Caco-2 (cell line): ENCODE data around the gene DLG2. TPM values are rescaled to one million over a fixed set of nuclear protein-coding genes. Genes with fewer than 3 reads are reported as not detected.

Experiments
- BruUV-seq: library from RNA; stranded (reverse); fragments of 400-500 nt; replicated peaks from 2 replicates; lab custom pipeline; 2021; lab: Mats Ljungman, UMichigan
- CTCF ChIA-PET: fragments of 300-600 bp; sonication (Branson Sonifier 250); formaldehyde crosslinking; loops from one replicate; lab custom pipeline; 2022; ENCODE audit warnings: antibody characterized with exemption; lab: Charles Lee
- POLR2A ChIA-PET: fragments of 300-600 bp; sonication (Branson Sonifier 250); formaldehyde crosslinking; loops from one replicate; lab custom pipeline; 2022; ENCODE audit warnings: antibody characterized with exemption; lab: Charles Lee
- DNase-seq, 2 experiments: peaks; one replicate each; pipeline versions ENCODE4 v3.0.0 to v3.0.0-alpha.2; 2020 to 2022
- H3K27me3 ChIP-seq: replicated peaks from 2 replicates; pipeline ENCODE4 v1.6.0; 2011; ENCODE audit warnings: low read length; ENCODE audit not compliant: control insufficient read depth, insufficient read depth
- H3K36me3 ChIP-seq: 2 replicates; pipeline ENCODE4 v1.5.1; 2011; ENCODE audit warnings: low read length; ENCODE audit not compliant: control insufficient read depth, insufficient read depth
- H3K4me1 ChIP-seq: fragments of 250-450 bp; sonication (Bioruptor Pico); 2 replicates; pipeline ENCODE4 v1.5.1; 2020; ENCODE audit warnings: mild to moderate bottlenecking
- H3K4me3 ChIP-seq: 2 replicates; pipeline ENCODE4 v1.5.1; 2011; ENCODE audit warnings: low read depth, mild to moderate bottlenecking, control low read depth, low read length
- H3K9me3 ChIP-seq: fragments of 250-450 bp; sonication (Bioruptor Pico); 2 replicates; pipeline ENCODE4 v1.5.1; 2020; ENCODE audit warnings: mild to moderate bottlenecking, moderate library complexity
- H3K27ac Mint-ChIP-seq: one replicate; pipeline ENCODE4 v1.8.0; 2022; ENCODE audit warnings: mixed read lengths; ENCODE audit not compliant: unreplicated experiment
- H3K27me3 Mint-ChIP-seq: one replicate; pipeline ENCODE4 v1.8.0; 2022; ENCODE audit warnings: mixed read lengths; ENCODE audit not compliant: insufficient read depth, unreplicated experiment
- H3K36me3 Mint-ChIP-seq: one replicate; pipeline ENCODE4 v1.8.0; 2022; ENCODE audit warnings: mild to moderate bottlenecking, mixed read lengths; ENCODE audit not compliant: insufficient read depth, unreplicated experiment
- H3K4me1 Mint-ChIP-seq: one replicate; pipeline ENCODE4 v1.8.0; 2022; ENCODE audit warnings: low read depth, mixed read lengths; ENCODE audit not compliant: unreplicated experiment
- H3K4me3 Mint-ChIP-seq: one replicate; pipeline ENCODE4 v1.8.0; 2022; ENCODE audit warnings: mild to moderate bottlenecking, moderate library complexity, mixed read lengths; ENCODE audit not compliant: unreplicated experiment
- H3K9me3 Mint-ChIP-seq: one replicate; pipeline ENCODE4 v1.8.0; 2022; ENCODE audit warnings: mixed read lengths; ENCODE audit not compliant: unreplicated experiment
- intact Hi-C: fragments of 100-400 bp; cut with micrococcal nuclease; formaldehyde crosslinking; loops from one replicate; pipeline ENCODE4 v1.10.0; 2022; ENCODE audit not compliant: unreplicated experiment
- total RNA-seq: library from RNA; stranded (reverse); gene quantifications from 2 replicates; pipeline ENCODE4 v1.2.3, GENCODE V29; 2022
- TF ChIP-seq, protein P1 (sequence below), 2 experiments: fragments of 200-600 bp in 1 of 2; IDR thresholded peaks; 1 replicate in 1 of 2; 2 replicates in 1 of 2; pipeline versions ENCODE4 v1.5.1 to v1.8.0; 2011 to 2022; ENCODE audit warnings: antibody characterized with exemption in 1 of 2, control low read depth in 1 of 2, inconsistent platforms in 1 of 2, low read depth in 1 of 2, low read length in 1 of 2, mild to moderate bottlenecking in 1 of 2, moderate library complexity in 1 of 2; ENCODE audit not compliant: insufficient read depth in 1 of 2, severe bottlenecking in 1 of 2, unreplicated experiment in 1 of 2

The DLG2 gene
- total RNA-seq, 1 experiment from 2014 or later: 21.6 TPM

DNA sequence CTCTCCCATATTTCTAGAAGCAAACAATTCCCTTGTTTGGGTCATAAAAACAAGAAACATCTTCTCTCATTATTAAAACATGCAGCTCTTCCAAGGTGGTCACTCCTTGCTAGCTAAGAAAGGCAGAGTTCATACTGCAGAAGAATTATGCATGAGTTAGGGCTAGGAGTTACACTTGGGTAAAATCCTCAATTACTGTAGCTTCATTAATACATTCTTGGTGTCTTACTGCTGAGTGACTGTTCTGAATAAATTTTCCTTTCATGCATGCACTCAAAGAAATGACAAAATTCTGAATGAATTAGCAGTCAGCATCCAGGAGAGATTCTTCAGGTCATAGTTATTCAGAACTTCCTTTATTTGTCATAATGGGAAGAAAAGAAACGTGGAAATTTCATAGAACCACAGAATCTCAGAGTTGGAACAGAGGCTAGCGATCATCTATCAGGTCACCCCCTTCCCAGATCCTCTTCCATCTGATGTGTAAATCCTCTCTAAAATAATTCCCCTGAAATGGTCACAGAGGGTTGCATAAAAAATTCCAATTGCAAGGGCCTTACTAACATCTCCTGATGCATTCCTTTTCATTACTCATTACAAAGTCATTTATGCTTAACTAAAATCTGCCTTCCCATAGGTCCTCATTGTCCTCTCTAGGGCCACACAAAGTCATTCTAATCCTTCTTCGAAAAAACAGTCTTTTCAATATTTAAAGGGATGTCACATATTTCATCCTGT, 771.5 kb downstream of the DLG2 start:
- H3K9me3 Mint-ChIP-seq: no peaks in the 10 kb centered on the region
- Histone ChIP-seq H3K9me3 (no peaks in the 10 kb centered on the region), H3K27me3 (no peaks in the 10 kb centered on the region), H3K4me3 (no peak overlapping the region), H3K36me3 (no peaks in the 10 kb centered on the region), H3K4me1 (peaks cover 15% of the 10 kb centered on the region)
- TF ChIP-seq, protein P1, sequence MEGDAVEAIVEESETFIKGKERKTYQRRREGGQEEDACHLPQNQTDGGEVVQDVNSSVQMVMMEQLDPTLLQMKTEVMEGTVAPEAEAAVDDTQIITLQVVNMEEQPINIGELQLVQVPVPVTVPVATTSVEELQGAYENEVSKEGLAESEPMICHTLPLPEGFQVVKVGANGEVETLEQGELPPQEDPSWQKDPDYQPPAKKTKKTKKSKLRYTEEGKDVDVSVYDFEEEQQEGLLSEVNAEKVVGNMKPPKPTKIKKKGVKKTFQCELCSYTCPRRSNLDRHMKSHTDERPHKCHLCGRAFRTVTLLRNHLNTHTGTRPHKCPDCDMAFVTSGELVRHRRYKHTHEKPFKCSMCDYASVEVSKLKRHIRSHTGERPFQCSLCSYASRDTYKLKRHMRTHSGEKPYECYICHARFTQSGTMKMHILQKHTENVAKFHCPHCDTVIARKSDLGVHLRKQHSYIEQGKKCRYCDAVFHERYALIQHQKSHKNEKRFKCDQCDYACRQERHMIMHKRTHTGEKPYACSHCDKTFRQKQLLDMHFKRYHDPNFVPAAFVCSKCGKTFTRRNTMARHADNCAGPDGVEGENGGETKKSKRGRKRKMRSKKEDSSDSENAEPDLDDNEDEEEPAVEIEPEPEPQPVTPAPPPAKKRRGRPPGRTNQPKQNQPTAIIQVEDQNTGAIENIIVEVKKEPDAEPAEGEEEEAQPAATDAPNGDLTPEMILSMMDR (IDR thresholded peaks at IDR 0.05; ENCODE audit: insufficient read depth in 1 of 2, low read depth in 1 of 2, low read length in 1 of 2, severe bottlenecking in 1 of 2, unreplicated experiment in 1 of 2): no peak
- no peaks in the 10 kb centered on the region for H3K36me3 Mint-ChIP-seq
- ChIA-PET POLR2A (no interaction called here), CTCF (no interaction called here)
- H3K4me1 Mint-ChIP-seq: peaks cover 6% of the 10 kb centered on the region
- no peak for DNase-seq
- no peak overlapping the region for H3K4me3 Mint-ChIP-seq
- no peak overlapping the region for H3K27ac Mint-ChIP-seq
- intact Hi-C loops: no loop called here
- H3K27me3 Mint-ChIP-seq: no peaks in the 10 kb centered on the region
- BruUV-seq: no TSS peak

DNA sequence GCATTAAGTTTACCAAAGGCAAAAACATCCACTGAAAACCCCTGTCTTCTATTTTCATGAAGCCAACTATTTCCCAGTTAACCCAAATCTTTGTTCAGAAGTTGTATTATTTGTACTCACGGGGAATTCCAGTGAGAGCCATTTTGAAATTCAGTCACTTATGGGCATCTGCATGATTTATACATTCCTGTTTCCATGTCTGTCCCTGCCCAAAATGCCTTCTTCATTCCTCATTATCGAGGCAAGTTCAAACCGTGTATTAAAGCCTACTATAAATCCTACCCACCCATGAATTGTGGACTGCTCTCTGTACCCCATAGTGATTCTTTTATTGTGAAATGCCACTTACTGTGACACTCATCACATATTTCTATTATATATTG, 772.7 kb downstream of the DLG2 start:
- TF ChIP-seq, protein P1 (IDR thresholded peaks at IDR 0.05; ENCODE audit: insufficient read depth in 1 of 2, low read depth in 1 of 2, low read length in 1 of 2, severe bottlenecking in 1 of 2, unreplicated experiment in 1 of 2): no peak
- peaks cover 15% of the 10 kb centered on the region for H3K4me1 ChIP-seq
- H3K4me3 Mint-ChIP-seq: no peak overlapping the region
- peaks cover 6% of the 10 kb centered on the region for H3K4me1 Mint-ChIP-seq
- no peaks in the 10 kb centered on the region for H3K27me3 Mint-ChIP-seq
- no peak overlapping the region for H3K4me3 ChIP-seq
- no peaks in the 10 kb centered on the region for H3K27me3 ChIP-seq
- no peaks in the 10 kb centered on the region for H3K36me3 ChIP-seq
- no peak for DNase-seq
- H3K9me3 ChIP-seq: no peaks in the 10 kb centered on the region
- no peaks in the 10 kb centered on the region for H3K9me3 Mint-ChIP-seq
- H3K27ac Mint-ChIP-seq: no peak overlapping the region
- POLR2A ChIA-PET: interaction anchor here (0.5 kb wide), 1 partner anchor 1214 kb away, joined by 6 read pairs; the partner anchor contains the start of gene PICALM
- CTCF ChIA-PET: no interaction called here
- no TSS peak for BruUV-seq
- H3K36me3 Mint-ChIP-seq: no peaks in the 10 kb centered on the region
- intact Hi-C loops: no loop called here

DNA sequence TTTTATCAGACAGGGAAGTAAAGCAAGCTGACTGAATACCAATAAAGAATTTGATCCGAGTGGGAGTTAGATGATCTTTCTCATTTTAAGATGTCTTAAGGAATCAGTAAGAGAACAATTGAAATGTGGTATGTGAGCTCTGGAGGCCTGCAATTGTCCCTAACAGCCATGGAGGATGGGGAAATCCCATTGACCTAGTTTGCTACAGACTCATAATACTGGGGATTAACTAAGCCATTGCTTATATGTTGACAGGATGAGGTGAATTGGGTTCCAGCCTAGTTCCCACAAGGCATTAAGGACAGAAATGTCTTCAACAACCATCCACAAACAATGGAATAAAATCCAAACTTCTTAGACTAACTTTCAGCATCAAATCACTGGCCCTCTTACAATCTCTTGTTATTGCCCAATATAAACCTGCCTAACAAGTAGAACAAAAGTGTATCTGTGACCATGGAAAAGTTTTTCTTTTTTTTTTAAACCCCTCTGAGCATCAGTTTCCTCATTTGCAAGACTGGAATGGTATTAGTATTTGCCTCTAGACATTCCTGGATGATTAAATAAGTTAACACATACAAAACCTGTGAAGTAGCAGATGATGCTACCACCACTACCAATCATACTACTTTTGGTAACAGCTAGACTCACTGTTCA, 773.2 kb downstream of the DLG2 start:
- POLR2A ChIA-PET: no interaction called here
- no peaks in the 10 kb centered on the region for H3K36me3 Mint-ChIP-seq
- no TSS peak for BruUV-seq
- Histone ChIP-seq H3K4me3 (no peak overlapping the region), H3K36me3 (no peaks in the 10 kb centered on the region), H3K27me3 (no peaks in the 10 kb centered on the region), H3K4me1 (peaks cover 15% of the 10 kb centered on the region), H3K9me3 (no peaks in the 10 kb centered on the region)
- H3K9me3 Mint-ChIP-seq: no peaks in the 10 kb centered on the region
- TF ChIP-seq, protein P1 (IDR thresholded peaks at IDR 0.05; ENCODE audit: insufficient read depth in 1 of 2, low read depth in 1 of 2, low read length in 1 of 2, severe bottlenecking in 1 of 2, unreplicated experiment in 1 of 2): no peak
- CTCF ChIA-PET: no interaction called here
- peaks cover 6% of the 10 kb centered on the region for H3K4me1 Mint-ChIP-seq
- H3K27ac Mint-ChIP-seq: no peak overlapping the region
- DNase-seq: no peak
- no peaks in the 10 kb centered on the region for H3K27me3 Mint-ChIP-seq
- no peak overlapping the region for H3K4me3 Mint-ChIP-seq
- intact Hi-C loops: loop anchor here (2.0 kb wide), 1 partner anchor 29 kb away; no protein-coding TSS in a partner anchor
